HG02642 (cell line): Measurements from ENCODE around the gene CCDC33.

Source experiments
- ATAC-seq: cut with Tn5 transposase; IDR thresholded peaks from one replicate; pipeline ENCODE4 v1.9.1; 2021; ENCODE audit warnings: mild to moderate bottlenecking; ENCODE audit not compliant: unreplicated experiment, poor library complexity

Gene CCDC33

GRCh38 chr15:74305687-74306086, 69.6 kb downstream of the CCDC33 start:
- ATAC-seq: no peak

GRCh38 chr15:74306781-74307217, 70.7 kb downstream of the CCDC33 start:
- no peak for ATAC-seq

GRCh38 chr15:74307827-74308811, 72.0 kb downstream of the CCDC33 start:
- no peak for ATAC-seq

GRCh38 chr15:74311734-74312444, 75.8 kb downstream of the CCDC33 start:
- no peak for ATAC-seq

GRCh38 chr15:74312445-74313007, 76.4 kb downstream of the CCDC33 start:
- no peak for ATAC-seq

- ATAC-seq: no peak
These were observed 77.8 kb downstream of the CCDC33 start for GRCh38 chr15:74313889-74314288.

- no peak for ATAC-seq
These were observed 78.8 kb downstream of the CCDC33 start for GRCh38 chr15:74314795-74315438.

- ATAC-seq: no peak
These were observed 79.5 kb downstream of the CCDC33 start for GRCh38 chr15:74315626-74316025.

- no peak for ATAC-seq
These were observed 80.0 kb downstream of the CCDC33 start for GRCh38 chr15:74316141-74316540.

GRCh38 chr15:74317820-74318375, 81.8 kb downstream of the CCDC33 start:
- ATAC-seq: no peak

GRCh38 chr15:74318376-74319137, 82.4 kb downstream of the CCDC33 start:
- no peak for ATAC-seq

- ATAC-seq: no peak
These were observed 83.0 kb downstream of the CCDC33 start for GRCh38 chr15:74319138-74319460.

GRCh38 chr15:74319596-74320351, 83.6 kb downstream of the CCDC33 start:
- ATAC-seq: no peak

- no peak for ATAC-seq
These were observed 84.5 kb downstream of the CCDC33 start for GRCh38 chr15:74320352-74321247.

GRCh38 chr15:74322558-74323180, 86.5 kb downstream of the CCDC33 start:
- no peak for ATAC-seq

- ATAC-seq: no peak
These were observed 88.6 kb downstream of the CCDC33 start for GRCh38 chr15:74324714-74325113.

GRCh38 chr15:74326746-74327145, 90.6 kb downstream of the CCDC33 start:
- ATAC-seq: no peak
